MV-4-11 (cell line): ENCODE results near the gene HNRNPU.

Source experiments
- DNase-seq: peaks from one replicate; lab custom pipeline; 2025; lab: John Stamatoyannopoulos, UW

Gene HNRNPU

DNA sequence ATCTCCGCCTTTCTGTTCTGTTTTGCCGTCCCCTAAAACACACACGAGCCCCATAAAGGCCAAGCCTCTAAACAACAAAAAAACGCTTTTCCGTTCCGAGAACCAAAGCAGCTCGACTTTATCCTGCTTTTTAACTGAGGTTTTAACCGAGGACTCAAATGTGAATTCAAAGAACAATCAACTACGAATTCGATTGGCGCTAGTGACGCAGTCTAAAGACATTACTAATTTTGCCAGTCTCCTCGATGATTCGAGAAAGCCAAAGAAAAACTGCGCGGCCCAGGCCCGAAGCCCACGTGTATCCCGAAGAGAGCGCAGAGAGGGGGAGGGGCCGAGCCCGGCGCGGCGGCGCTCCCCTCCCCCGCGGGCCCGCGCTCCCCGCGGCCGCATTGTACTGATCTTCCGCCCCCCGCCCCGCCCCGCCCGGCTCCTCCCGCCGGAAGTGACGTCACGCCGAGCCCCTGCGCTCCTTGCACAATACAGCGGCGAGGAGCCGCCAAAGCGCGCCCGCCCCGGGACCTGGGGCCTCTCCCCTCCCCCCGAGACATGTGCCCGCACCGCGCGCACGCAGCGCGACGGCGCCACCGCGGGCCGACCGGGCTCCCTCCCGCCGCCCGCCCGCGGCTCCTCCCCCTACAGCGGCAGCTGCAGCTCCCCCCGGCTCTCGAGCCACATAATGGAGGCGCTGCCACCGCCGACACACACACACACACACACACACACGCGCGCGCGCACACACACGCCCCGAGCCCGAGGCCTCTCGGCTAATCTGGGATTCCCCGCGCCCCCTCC, 1.4 kb downstream of the HNRNPU start:
- DNase-seq, result peak; percentile 87

DNA sequence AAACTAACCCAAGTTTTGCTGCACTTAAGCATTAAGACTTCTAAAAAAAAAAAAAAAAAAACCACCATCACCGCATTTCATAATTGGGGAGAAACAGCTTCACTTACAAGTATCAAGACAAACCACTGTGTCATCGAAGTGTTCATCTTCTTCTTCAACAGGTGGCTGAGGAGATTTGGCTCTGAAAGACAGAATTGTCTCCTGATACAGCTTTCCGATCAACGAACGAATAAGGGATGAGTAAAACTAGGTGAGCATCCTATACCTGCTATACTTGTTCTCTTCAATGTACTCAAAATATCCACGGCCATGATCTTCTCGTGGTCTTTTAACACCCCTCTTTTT, 2.0 kb downstream of the HNRNPU start:
- DNase-seq, result no peak

- DNase-seq, result no peak
Measured at GRCh38 chr1:244861683-244862082, 2.7 kb downstream of the HNRNPU start.

GRCh38 chr1:244860914-244861610, 3.3 kb downstream of the HNRNPU start:
- no peak for DNase-seq

DNA sequence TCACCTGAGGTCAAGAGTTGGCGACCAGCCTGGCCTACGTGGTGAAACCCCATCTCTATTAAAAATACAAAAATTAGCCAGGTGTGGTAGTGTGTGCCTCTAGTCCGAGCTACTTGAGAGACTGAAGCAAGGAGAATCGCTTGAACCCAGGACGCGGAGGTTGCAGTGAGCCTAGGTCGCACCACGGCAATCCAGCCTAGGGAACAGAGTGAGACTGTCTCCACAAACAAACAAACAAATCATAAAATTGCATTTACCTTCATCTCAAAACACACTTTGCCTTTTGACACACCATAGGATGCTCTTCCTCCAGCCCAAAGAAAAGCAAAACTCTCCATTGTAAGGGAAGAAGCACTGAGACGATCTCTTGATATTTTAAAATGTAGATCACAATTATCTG, 4.3 kb downstream of the HNRNPU start:
- DNase-seq, result no peak

GRCh38 chr1:244858357-244858756, 6.0 kb downstream of the HNRNPU start:
- no peak for DNase-seq

DNA sequence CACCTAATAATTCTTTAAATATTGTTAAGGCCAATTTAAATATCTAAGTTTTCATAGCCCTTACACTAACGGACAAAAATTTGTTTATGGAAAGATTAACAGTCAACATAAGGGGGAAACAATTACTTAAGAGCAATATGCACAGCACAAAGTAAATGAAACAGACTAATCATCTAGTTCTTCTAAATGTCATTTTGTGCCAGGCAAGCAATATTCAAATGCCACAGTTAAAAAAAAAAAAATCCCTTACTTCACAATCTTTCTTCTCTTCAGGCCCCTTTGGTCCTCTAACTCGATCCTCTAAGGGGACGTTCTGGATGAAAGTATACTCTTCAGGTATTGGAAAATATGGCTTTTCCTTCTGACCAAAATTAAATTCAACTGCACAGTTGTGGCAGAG, 6.6 kb downstream of the HNRNPU start:
- no peak for DNase-seq

GRCh38 chr1:244854865-244855578, 9.3 kb downstream of the HNRNPU start:
- DNase-seq, result no peak

DNA sequence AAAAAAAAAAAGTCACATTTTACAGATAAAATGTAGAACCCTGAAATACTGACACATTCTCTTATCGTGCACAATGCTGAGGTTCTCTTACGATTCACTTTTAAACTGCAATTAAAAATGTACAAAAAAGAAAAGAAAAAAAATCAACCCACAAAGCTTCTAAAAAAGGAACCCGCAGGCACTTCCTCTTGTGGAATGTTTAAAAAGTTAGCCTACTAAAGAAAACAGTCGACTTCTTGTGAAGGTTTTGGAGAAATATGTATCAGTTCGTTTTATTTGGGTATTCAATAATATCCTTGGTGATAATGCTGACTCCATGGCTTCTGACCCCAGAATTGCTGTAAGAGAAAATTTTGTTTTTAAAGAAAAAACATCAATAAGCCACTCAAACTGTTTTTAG, 10.2 kb downstream of the HNRNPU start:
- DNase-seq, result no peak

GRCh38 chr1:244852694-244853093, 11.6 kb downstream of the HNRNPU start:
- DNase-seq, result no peak

GRCh38 chr1:244851546-244852231, 12.7 kb downstream of the HNRNPU start:
- DNase-seq, result no peak

- no peak for DNase-seq
Measured at GRCh38 chr1:244850896-244851295, 13.4 kb downstream of the HNRNPU start.

DNA sequence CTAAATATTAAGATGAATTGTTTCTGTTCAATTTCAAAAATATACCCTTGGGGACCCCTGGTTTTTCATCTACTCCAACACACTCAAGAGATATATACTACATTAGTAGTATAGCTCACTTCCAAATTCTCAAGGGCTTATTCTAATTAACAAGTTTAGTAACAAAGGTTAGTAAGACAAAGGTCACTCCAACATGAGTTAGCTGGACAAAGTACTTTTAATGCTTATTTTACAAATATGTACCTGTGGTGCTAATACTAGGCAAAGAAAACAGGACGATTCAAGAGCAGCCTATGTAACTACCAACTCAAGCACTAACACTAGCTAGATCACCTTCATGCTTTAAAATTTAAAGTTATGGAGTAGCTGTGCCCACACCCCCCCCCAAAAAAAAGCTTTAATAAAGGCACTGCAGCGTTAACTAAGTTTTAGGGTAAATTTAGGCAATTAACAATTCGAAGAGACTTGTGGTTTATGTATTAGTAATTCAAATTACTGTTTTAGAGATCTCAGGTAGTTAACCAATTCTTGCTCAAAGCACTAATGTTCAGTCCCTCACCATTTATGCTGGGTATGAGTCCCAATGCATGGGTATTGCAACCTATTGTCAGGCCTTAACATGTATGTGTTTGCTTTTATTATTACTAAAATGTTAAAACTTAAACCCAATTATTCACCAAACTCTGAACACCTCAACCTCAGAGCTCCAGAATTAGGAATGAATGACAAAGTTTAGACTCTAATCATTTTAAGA, 14.1 kb downstream of the HNRNPU start:
- no peak for DNase-seq

DNA sequence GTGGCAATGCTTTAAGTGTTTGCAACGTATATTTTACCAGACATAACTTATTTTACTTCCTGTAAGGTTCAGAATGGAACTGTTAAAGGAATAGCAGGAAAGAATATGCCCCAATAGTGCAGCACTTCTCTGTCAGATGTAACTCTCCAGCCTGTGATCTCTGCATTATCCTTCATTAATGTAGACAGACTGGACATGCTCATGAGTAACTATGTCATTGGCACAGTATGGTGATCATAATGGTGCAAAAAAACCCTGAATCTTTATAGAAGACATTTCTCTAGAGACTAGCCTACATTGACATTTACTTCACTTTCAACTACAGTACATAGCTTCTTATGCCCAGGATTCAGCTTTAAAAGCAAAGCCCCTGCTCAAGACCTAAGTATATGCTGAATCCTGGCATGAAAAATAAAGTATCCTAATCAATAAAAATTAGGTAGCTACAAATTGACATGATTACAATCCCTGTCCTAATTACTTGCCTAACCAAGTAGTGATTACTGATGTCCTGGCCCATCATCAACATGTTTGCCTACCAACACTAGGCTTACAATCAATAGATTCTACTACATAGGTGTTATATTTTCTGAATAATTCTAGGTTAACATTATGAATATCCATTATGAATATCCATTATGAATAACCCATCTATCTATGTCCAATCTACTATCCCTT, 15.0 kb downstream of the HNRNPU start:
- DNase-seq, result no peak

- no peak for DNase-seq
Measured at GRCh38 chr1:244846653-244847052, 17.7 kb downstream of the HNRNPU start.

DNA sequence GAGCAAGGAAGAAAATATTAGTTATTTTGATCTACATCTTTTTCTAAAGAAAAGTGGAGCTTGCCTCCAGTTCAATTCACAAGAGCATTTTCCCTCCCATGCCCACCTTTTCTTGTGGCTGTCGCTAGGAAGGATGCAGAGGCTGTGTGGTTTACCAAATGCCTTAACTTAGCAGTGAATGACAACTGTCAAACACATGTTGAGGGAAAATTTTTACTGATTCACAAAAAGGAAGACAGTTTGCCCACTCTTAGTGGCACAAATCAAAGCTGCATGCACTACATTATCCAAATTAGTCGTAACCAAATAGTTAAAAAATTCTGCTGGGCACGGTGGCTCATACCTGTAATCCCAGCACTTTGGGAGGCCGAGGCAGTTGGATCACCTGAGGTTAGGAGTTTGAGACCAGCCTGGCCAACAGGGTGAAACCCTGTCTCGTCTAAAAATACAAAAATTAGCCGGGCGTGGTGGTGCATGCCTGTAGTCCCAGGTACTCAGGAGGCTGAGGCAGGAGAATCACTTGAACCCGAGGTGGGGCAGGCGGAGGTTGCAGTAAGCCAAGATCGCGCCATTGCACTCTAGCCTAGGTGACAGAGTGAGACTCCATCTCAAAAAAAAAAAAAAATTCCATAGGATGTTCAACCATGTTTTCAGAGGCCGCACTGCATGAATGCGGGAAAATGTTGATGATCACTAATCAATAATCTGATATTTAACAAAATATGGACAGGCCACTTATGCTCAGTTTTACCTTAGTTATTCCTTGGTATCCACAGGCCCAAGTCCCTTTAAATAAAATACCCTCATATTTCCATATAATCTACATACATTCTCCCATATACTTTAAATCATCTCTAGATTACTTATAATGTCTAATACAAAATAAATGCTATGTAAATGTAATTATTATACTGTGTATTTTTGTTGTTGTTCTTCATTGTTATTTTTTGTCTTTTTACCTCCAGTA, 19.9 kb downstream of the HNRNPU start:
- no peak for DNase-seq

DNA sequence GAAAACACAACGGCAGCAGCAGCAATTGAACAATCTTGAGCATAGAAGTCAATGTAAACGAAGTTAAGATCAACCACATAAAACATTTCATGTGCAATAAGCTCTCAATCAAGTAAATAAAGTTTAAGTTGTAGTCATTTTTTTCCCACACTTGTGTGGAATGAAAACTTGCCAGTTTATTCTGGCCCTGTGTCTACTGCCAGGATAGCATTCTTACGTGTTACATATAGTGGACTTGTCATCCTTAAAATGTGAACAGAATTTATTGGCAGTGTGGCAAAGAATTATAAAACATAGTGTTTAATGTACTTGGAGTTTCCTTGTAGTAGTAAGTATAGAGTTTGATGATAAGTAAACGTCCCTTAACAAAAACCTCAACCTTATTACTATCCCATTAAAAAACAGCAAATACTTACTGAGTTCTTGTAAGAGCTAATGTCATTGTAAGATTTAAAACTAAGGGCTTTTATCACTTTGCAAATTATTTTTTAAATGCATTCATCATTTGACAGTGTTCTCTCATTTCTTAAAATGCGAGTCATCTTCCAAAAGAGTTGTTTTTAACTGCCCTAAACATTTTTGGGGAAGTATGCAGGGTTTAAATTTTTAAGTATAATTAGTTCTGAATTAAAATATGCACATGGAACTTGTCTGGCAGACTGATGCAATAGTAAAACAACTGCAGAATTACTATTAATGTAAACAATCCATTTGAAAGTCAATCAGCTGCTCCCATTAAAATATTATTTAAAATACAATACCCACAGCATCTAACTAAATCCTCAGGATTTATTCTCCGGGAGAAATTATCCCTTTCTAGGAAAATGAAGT, 21.0 kb downstream of the HNRNPU start:
- no peak for DNase-seq

DNA sequence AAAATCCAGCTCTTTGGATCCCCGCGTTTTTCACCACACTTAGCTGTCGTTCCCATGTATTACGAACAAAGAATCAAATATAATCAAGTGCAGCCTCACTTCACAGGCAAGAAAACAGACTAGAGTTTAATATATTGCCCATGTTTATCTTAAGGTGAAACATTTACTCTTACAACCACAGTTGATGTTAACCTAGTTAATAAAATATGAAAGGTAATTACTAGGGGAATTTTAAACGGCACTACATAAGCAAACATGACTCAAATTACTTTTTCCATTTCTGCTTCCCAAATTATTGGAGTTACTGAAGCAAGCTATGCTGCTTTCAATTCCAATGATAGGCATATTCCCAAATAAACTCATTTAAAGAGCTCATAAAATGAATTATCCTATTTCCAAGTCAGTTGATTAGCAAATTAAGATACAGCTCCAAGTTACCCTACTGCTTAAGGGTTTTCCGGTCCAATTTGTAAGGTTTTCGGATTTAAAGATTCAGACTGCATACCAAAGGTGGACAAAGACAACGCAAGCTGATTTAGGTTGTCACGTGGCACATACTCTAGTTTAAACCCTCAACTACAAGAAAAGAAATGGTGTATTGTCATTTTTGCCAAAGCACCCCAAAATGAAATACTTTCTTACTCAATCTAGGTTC, 22.9 kb downstream of the HNRNPU start:
- no peak for DNase-seq
